NCI-H345 (cell line): Measurements from ENCODE around the gene ADGRB2.

Experiments used
- DNase-seq: peaks from one replicate; lab custom pipeline; 2025; lab: John Stamatoyannopoulos, UW

Gene ADGRB2

GRCh38 chr1:31702836-31703404 lies 61.2 kb downstream of the ADGRB2 start:
- no peak for DNase-seq

GRCh38 chr1:31701091-31701736 lies 62.9 kb downstream of the ADGRB2 start:
- peak; percentile 47 for DNase-seq

- peak; percentile 28 for DNase-seq
These were observed 63.6 kb downstream of the ADGRB2 start for GRCh38 chr1:31700468-31701090.

- no peak for DNase-seq
These were observed 64.7 kb downstream of the ADGRB2 start for GRCh38 chr1:31699341-31699891.

- DNase-seq = no peak
These were observed 66.7 kb downstream of the ADGRB2 start for GRCh38 chr1:31697369-31697984.

- peak; percentile 32 for DNase-seq
These were observed 67.9 kb downstream of the ADGRB2 start for GRCh38 chr1:31696242-31696641.

- no peak for DNase-seq
These were observed 68.8 kb downstream of the ADGRB2 start for GRCh38 chr1:31695327-31695726.

GRCh38 chr1:31694964-31695313 lies 69.2 kb downstream of the ADGRB2 start:
- no peak for DNase-seq

- no peak for DNase-seq
These were observed 69.8 kb downstream of the ADGRB2 start for GRCh38 chr1:31694069-31694963.

GRCh38 chr1:31693231-31693630 lies 70.9 kb downstream of the ADGRB2 start:
- no peak for DNase-seq

GRCh38 chr1:31691951-31692350 lies 72.2 kb downstream of the ADGRB2 start:
- no peak for DNase-seq

GRCh38 chr1:31691446-31691845 lies 72.7 kb downstream of the ADGRB2 start:
- DNase-seq = no peak

GRCh38 chr1:31690921-31691320 lies 73.2 kb downstream of the ADGRB2 start:
- DNase-seq = no peak

- no peak for DNase-seq
These were observed 74.3 kb downstream of the ADGRB2 start for GRCh38 chr1:31689854-31690253.

GRCh38 chr1:31689379-31689778 lies 74.8 kb downstream of the ADGRB2 start:
- no peak for DNase-seq

GRCh38 chr1:31688233-31688918 lies 75.8 kb downstream of the ADGRB2 start:
- no peak for DNase-seq

- DNase-seq = no peak
These were observed 76.5 kb downstream of the ADGRB2 start for GRCh38 chr1:31687601-31688000.

- DNase-seq = no peak
These were observed 78.3 kb downstream of the ADGRB2 start for GRCh38 chr1:31685795-31686194.

- DNase-seq = no peak
These were observed 80.1 kb downstream of the ADGRB2 start for GRCh38 chr1:31683997-31684396.

- DNase-seq = no peak
These were observed 82.7 kb downstream of the ADGRB2 start for GRCh38 chr1:31681415-31681814.

- no peak for DNase-seq
These were observed 84.4 kb downstream of the ADGRB2 start for GRCh38 chr1:31679676-31680230.
